Measurements from ENCODE around the gene CD44.

DNA sequence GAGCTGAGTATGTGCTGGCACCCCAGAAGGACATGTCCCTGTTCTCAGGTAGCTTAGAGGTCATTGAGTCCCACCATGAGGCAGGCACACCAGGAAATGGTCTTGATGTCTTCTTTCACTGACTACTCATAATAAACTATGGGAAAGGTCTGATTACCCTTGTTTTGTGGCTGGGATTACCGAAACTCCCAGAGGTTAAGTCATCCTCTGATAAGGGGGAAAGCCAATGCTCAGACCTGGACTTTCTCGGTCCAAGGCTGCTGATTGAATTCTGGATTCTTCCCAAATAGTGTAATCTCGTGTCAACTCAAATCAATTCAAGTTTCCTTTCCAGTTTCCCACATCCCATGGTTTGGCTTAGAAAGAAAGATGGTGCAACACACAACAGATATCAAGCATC lies 3.7 kb upstream of the CD44 start:
- TF ChIP-seq EZH2 (IDR thresholded peaks at IDR 0.05; ENCODE audit: insufficient read depth, poor library complexity, severe bottlenecking) (no peak), EZH2phosphoT487 (IDR thresholded peaks at IDR 0.05; ENCODE audit: insufficient read depth, low read depth) (no peak)

Data from GM23248 (cell line).